Activated T-cell treated with anti-CD3 and anti-CD28 coated beads, Interleukin-2, amount 50 U/mL, for 24 hours (primary cell): ENCODE measurements around the gene CTIF.

ENCODE experiments used
- DNase-seq: peaks from one replicate; pipeline ENCODE4 v3.0.0-alpha.2; 2020
- H3K27ac Mint-ChIP-seq: 2 replicates; pipeline ENCODE4 v1.8.0; 2020; ENCODE audit warnings: mild to moderate bottlenecking, mixed read lengths
- H3K27me3 Mint-ChIP-seq: 2 replicates; pipeline ENCODE4 v1.8.0; 2020; ENCODE audit warnings: mixed read lengths
- H3K36me3 Mint-ChIP-seq: 2 replicates; pipeline ENCODE4 v1.8.0; 2020; ENCODE audit warnings: low read depth, mixed read lengths
- H3K4me1 Mint-ChIP-seq: 2 replicates; pipeline ENCODE4 v1.8.0; 2020; ENCODE audit warnings: low read depth, mixed read lengths
- H3K4me3 Mint-ChIP-seq: 2 replicates; pipeline ENCODE4 v1.8.0; 2020; ENCODE audit warnings: mild to moderate bottlenecking, moderate library complexity, mixed read lengths
- H3K9me3 Mint-ChIP-seq: 2 replicates; pipeline ENCODE4 v1.8.0; 2020; ENCODE audit warnings: mixed read lengths

The CTIF gene

DNA sequence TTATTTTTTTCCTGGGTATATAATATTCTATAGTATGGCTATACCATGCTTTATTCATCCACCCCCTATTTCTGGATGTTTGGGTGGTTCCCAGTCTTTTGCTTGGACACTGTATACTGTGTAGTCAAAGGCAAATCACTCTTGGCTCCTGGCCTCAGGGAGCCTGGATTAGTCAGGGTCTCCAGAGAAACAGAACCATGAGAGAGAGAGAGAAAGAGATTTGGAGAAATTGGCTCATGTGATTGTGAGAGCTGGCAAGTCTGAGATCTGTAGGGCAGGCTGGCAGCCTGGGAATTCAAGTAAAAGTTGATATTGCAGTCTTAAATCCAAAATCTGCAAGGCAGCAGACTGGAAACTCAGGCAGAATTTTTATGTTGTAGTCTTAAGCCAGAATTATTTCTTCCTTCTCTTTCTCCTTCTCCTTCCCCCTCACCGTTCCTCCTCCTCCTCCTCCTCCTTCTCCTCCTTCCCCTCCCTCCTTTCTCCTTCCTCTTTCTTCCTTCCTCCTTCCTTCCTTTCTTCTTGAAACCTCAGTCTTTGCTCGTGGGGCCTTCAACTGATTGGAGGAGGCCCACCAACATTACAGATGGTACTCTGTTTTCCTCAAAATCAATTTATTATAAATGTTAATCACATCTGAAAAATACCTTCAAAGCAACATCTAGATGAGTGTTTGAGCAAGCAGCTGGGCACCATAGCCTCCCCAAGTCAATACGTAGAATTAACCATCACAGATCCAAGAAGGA lies 33.0 kb downstream of the CTIF start:
- DNase-seq: no peak
- Mint-ChIP-seq H3K36me3 (no peaks in the 10 kb centered on the region), H3K27ac (no peak overlapping the region), H3K4me1 (no peaks in the 10 kb centered on the region), H3K9me3 (peaks cover 3% of the 10 kb centered on the region), H3K27me3 (peaks cover 8% of the 10 kb centered on the region), H3K4me3 (no peak overlapping the region)

DNA sequence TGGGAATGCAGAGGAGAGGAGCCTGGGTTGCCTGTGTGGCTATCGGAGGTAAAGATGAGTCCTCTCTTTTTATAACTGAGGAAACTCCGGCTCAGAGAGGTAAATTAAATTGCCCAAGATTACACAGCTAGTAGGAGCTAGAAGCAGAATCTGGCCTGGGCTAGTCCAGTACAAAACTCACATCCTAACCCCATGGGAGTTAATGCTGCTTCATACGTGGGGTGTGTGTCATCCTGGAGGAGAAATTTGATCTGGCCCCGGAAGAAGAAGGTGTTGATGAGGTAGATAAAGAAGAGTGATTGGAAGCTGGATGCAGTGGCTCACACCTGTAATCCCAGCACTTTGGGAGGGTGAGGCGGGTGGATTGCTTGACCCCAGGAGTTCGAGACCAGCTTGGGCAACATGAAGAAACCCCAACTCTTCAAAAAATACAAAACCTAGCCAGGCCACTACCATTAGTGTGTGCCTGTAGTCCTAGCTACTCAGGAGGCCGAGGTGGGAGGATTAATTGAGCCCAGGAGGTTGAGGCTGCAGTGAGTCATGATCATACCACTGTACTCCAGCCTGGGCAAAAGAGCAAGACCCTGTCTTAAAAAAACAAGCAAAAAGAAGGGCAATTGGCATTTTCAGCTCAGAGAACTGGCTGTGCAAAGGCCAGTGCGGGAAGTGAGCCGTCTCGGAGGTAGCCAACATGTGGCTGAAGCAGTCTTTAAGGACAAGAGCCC lies 33.7 kb downstream of the CTIF start:
- Mint-ChIP-seq H3K27ac (no peak overlapping the region), H3K36me3 (no peaks in the 10 kb centered on the region), H3K4me1 (no peaks in the 10 kb centered on the region), H3K27me3 (peaks cover 7% of the 10 kb centered on the region), H3K4me3 (no peak overlapping the region), H3K9me3 (peaks cover 5% of the 10 kb centered on the region)
- no peak for DNase-seq

DNA sequence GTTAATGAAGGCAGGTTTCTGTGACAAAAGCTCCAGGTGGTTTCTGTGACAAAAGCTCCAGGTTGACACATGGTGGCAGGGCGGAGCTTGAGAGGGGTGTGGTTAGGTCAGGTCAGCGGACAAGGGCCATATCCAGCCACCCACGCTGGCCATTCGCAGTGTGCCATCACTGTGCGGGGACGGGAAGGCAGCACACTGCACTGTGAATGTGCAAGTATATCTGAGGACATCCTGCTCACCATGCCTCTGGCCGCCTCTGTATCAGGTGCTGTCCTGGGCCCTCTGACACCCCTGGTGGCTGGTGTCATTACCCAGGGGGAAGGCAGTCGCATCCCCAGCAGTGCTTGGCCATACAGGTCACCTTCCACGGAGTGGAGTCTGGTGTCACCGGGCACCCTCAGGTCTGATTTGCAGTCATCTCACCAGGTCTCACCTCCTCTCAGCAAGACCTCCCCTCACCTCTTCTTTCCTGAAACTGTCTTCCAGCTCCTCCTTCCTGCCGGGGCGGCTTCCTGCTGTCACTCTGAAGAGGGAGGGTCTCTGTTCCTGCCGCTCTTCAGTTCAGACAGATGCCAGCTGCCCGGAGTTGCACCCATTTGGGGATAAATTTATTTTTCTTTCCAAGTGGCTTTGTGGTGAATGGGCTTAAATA lies 34.9 kb downstream of the CTIF start:
- H3K4me1 Mint-ChIP-seq: peaks cover 6% of the 10 kb centered on the region

DNA sequence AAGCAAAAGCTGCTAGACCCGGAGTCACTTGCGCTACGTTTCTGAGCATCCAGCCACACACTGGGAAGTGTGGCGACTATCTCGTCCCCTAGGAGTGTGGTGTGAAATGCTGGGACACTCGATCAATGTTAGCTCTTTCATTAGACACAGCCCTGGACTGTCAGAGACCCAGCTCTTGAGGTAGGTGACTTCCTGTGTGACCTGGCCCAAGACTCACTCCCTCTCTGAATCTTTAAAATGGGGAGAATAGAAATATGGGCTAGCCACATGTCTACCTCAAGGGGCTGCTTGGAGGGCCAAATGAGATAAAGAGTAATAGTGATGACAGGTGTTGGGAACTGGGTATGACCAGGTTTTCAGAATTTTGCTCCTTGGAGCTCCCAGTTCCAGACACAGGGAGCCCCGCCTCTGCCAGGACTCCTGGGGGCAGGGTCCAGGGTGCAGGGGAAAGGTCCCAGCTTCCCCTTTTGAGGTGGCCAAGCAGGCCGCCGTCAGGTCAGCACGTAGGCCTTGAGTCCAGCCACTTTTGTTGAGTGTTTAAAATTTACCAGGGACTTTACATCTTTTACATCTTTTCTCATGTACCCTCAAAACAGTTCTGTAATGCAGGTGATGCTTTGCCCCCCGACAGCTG lies 36.0 kb downstream of the CTIF start:
- Mint-ChIP-seq H3K27me3 (peaks cover 5% of the 10 kb centered on the region), H3K27ac (no peak overlapping the region), H3K36me3 (no peaks in the 10 kb centered on the region), H3K4me3 (no peak overlapping the region), H3K4me1 (peaks cover 8% of the 10 kb centered on the region), H3K9me3 (peaks cover 12% of the 10 kb centered on the region)
- DNase-seq: no peak

More for the DNA sequence above, 34.9 kb downstream of the CTIF start:
- DNase-seq: no peak
- no peaks in the 10 kb centered on the region for H3K36me3 Mint-ChIP-seq
- H3K27me3 Mint-ChIP-seq: peaks cover 5% of the 10 kb centered on the region
- H3K4me3 Mint-ChIP-seq: no peak overlapping the region
- no peak overlapping the region for H3K27ac Mint-ChIP-seq
- H3K9me3 Mint-ChIP-seq: peaks cover 12% of the 10 kb centered on the region

DNA sequence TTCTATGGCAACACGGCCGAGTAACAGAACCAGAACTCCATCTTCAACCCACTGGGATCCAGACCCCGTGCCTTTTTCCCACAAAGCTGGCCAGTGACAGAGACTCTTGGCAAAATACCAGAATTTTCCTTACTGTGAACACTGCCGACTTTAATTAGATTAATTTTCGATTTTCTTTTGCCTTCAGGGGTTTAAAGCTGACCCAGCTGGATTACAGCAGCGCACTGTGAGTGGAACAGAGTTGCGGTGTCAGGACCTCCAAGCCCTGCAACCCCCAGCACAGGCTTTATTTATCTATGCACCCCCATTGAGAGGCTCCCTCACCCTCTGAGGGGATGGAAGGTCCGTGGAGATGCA lies 36.4 kb downstream of the CTIF start:
- DNase-seq: no peak
- H3K36me3 Mint-ChIP-seq: no peaks in the 10 kb centered on the region
- peaks cover 8% of the 10 kb centered on the region for H3K4me1 Mint-ChIP-seq
- no peak overlapping the region for H3K27ac Mint-ChIP-seq
- H3K4me3 Mint-ChIP-seq: no peak overlapping the region
- peaks cover 12% of the 10 kb centered on the region for H3K9me3 Mint-ChIP-seq
- peaks cover 6% of the 10 kb centered on the region for H3K27me3 Mint-ChIP-seq

DNA sequence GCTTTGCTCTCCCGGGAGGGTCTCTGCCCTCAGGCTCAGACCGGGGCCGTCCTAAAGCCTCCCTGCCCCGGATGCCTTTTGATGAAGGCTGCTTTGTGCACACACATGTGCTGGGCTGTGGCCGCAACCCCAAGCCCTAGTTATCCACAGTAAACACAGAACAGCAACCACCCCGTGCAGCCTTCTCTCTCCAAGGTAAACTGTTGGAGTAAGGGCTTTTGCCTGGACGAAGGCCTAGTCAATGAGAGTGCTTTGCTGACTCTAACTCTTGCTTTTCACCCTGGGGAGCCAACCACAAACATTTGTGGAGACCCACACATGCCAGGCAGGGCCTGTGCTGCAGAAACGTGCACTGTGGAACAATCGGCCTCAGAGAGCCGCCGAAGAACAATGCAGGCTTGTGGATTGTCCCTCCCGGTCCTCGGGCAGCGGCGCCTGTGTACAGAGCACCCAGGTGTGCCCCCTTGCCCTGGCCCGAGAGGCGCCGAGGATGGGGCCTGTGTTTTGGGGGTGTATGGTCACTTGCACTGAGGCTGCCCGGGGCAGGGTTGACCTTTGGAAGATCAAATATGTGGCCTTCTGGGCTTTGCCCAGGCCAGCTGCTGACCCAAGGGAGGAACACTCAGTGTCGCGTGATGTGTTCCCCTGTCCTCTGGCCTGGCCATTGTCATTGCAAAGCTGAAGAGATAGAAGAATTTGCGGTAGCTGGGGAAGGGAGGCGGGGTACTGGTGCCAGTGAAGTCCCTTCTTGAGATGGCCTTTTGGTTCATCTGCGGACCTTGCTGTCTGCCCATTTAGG lies 37.0 kb downstream of the CTIF start:
- H3K4me1 Mint-ChIP-seq: peaks cover 8% of the 10 kb centered on the region
- H3K4me3 Mint-ChIP-seq: no peak overlapping the region
- H3K36me3 Mint-ChIP-seq: no peaks in the 10 kb centered on the region
- peaks cover 2% of the 10 kb centered on the region for H3K27me3 Mint-ChIP-seq
- H3K9me3 Mint-ChIP-seq: peaks cover 12% of the 10 kb centered on the region
- no peak overlapping the region for H3K27ac Mint-ChIP-seq
- DNase-seq: no peak

DNA sequence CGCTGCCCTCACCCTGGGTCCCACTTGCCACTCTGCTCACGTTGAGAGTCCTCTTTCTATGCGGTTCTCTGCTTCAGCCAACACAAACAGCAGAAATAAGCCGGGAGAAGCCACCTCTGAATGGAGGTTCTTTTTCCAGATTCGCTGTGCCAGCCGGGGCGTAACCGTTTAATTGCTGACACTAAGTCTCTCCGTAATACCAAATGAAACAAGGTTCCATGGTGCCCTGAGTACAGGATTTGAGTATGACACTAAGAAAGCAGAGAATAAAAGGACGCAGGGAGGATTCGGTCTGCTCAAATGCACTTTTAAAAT lies 37.6 kb downstream of the CTIF start:
- no peaks in the 10 kb centered on the region for H3K36me3 Mint-ChIP-seq
- peaks cover 8% of the 10 kb centered on the region for H3K4me1 Mint-ChIP-seq
- H3K9me3 Mint-ChIP-seq: peaks cover 12% of the 10 kb centered on the region
- no peak for DNase-seq
- no peak overlapping the region for H3K27ac Mint-ChIP-seq
- H3K27me3 Mint-ChIP-seq: peaks cover 2% of the 10 kb centered on the region
- H3K4me3 Mint-ChIP-seq: no peak overlapping the region

DNA sequence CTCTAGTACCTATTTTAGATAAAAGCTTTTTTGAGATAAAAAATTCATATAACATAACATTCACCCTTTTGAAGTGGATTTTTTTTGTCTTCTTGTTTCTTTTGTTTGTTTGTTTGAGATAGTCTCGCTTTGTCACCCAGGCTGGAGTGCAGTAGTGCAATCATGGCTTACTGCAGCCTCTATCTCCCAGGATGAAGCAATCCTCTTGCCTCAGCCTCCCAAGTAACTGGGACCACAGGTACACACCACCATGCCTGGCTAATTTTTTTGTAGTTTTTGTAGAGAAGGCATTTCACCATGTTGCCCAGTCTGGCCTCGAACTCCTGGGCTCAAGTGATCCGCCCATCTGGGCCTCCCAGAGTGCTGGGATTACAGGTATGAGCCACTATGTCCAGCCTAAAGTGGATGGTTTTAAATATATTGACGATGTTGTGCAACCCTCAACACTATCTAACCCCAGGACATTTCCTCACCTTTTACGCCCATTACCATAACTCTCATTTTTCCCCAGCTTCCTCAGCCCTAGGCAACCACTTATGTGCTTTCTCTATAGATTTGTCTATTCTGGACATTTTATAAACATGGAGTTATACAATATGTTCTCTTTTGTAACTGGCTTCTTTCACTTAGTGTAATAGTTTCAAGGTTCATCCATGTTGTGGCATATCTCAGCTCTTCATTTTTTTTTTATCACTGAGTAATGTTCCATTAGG lies 38.8 kb downstream of the CTIF start:
- DNase-seq: no peak
- Mint-ChIP-seq H3K4me3 (no peak overlapping the region), H3K36me3 (no peaks in the 10 kb centered on the region), H3K27me3 (peaks cover 2% of the 10 kb centered on the region), H3K27ac (no peak overlapping the region), H3K4me1 (peaks cover 8% of the 10 kb centered on the region), H3K9me3 (peaks cover 12% of the 10 kb centered on the region)

DNA sequence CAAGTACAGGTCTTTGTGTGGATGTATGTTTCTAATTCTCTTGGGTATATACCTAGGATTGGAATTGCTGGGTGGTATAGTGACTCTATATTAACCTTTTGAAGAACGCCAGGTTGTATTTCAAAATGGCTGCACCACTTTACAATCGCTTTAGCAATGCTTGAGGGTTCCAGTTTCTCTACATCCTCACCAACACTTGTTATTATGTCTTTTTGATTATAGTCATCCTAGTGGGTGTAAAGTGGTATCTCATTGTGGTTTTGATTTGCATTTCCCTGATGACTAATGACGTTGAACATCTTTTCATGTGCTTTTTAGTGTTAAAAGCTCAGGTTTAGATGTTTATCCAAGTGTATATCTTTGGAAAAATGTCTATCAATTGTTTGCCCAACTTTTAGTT lies 39.5 kb downstream of the CTIF start:
- peaks cover 2% of the 10 kb centered on the region for H3K27me3 Mint-ChIP-seq
- no peaks in the 10 kb centered on the region for H3K36me3 Mint-ChIP-seq
- H3K27ac Mint-ChIP-seq: no peak overlapping the region
- DNase-seq: no peak
- H3K4me3 Mint-ChIP-seq: no peak overlapping the region
- H3K9me3 Mint-ChIP-seq: peaks cover 12% of the 10 kb centered on the region
- peaks cover 8% of the 10 kb centered on the region for H3K4me1 Mint-ChIP-seq

DNA sequence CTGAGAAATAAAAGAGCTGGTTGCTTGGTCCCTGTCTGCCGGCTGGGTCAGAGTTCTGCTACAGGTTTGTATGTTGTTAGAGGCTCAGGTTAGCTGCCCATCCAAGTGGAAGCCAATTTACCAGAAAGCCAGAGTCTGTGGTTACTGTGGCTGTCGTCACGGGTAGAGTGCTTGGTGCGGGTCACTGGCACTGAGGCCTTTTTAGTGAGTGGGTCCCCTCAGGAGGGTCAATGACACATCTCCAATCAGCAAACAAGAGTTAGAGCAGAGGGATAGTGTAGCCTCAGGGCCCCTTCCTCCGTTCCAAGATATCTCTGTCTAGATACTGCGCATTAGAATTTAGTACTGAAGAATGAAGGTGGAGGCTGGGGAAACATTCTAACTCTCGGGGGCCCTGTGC lies 41.2 kb downstream of the CTIF start:
- Mint-ChIP-seq H3K9me3 (peaks cover 12% of the 10 kb centered on the region), H3K27me3 (peaks cover 2% of the 10 kb centered on the region), H3K36me3 (no peaks in the 10 kb centered on the region), H3K27ac (no peak overlapping the region), H3K4me1 (peaks cover 8% of the 10 kb centered on the region), H3K4me3 (no peak overlapping the region)
- DNase-seq: no peak

DNA sequence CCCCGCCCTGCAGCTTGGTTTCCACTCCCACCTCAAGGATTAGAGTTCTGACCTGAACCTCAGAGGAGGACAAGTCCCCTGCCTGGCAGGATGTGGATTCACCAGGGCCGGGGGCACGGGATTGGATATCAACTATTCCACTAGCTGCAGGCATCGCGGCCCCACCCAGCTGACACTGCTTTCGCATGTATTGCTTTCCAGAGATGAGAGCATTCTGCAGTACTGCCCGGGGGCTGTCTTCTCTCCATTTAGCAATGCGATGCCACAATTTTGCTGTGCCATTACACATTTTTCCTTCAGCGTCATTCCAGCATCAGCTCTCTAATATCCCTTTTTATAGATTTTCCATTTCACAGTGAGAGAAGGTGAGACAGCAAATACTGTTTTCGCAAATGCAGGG lies 42.0 kb downstream of the CTIF start:
- Mint-ChIP-seq H3K4me3 (no peak overlapping the region), H3K27me3 (peaks cover 2% of the 10 kb centered on the region), H3K4me1 (peaks cover 8% of the 10 kb centered on the region), H3K27ac (no peak overlapping the region), H3K9me3 (peaks cover 12% of the 10 kb centered on the region), H3K36me3 (no peaks in the 10 kb centered on the region)
- no peak for DNase-seq

DNA sequence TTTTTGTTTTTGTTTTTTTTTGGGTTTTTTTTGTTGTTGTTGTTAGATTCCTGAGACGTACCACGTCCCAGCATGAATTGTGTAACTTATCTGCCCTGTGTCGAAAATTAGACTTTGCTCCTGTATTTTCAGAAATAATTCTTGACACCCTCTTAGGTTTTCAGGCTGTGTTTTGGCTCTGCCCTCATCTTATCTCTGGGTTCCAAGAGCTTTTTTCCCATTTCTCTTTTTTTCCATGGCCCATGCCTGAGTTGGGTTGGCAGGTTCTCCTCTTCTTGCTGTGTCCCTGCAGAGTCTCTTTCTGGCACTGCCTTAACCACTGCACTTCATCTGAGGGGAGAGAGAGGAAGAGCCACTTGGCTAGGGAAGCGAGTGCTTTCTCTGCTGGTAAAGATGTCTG lies 42.4 kb downstream of the CTIF start:
- Mint-ChIP-seq H3K36me3 (no peaks in the 10 kb centered on the region), H3K27me3 (peaks cover 2% of the 10 kb centered on the region), H3K4me3 (no peak overlapping the region), H3K9me3 (peaks cover 12% of the 10 kb centered on the region), H3K4me1 (peaks cover 8% of the 10 kb centered on the region), H3K27ac (no peak overlapping the region)
- DNase-seq: no peak

DNA sequence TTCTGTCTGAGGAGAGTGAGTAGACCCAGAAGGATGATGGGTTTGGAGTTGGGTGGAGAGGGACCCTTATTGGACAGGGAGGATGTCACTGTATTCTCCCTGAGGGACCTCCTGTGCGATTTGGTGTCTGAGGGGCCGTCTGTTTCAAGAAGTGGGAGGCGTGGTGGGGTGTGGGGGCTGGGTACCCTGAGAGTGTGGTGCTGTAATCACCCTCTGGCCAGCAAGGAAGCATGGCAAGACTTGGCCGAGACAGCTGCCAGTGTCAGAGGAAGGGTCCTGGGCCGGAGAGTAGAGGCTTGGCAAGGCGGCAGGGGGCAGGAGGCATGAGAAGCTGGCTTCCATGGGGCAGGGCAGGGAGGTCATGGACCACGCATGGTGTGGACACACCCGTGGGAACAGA lies 43.1 kb downstream of the CTIF start:
- Mint-ChIP-seq H3K27me3 (peaks cover 2% of the 10 kb centered on the region), H3K9me3 (peaks cover 8% of the 10 kb centered on the region), H3K4me3 (no peak overlapping the region), H3K36me3 (no peaks in the 10 kb centered on the region), H3K4me1 (peaks cover 8% of the 10 kb centered on the region), H3K27ac (no peak overlapping the region)
- no peak for DNase-seq

DNA sequence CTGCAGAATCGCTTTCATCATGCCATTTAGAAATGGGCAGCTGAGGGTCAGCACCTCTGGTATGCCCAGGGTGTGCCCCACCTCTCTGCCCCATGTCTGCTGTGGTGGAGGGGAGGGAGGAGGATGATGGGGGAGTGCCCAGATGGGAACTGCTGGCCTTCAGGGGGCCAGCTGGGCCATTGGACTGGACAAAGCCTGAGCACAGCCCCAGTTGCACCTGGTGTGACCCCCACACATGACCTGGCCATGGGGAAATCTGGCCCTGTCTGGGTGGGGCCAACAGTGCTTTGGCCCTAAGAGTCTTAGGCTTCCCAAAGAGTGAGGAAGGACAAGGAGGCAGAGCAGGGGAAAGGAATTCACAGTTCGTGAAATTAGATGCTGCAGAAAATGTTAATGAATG lies 44.1 kb downstream of the CTIF start:
- H3K4me1 Mint-ChIP-seq: peaks cover 8% of the 10 kb centered on the region
- peaks cover 2% of the 10 kb centered on the region for H3K27me3 Mint-ChIP-seq
- peaks cover 3% of the 10 kb centered on the region for H3K9me3 Mint-ChIP-seq

More for the DNA sequence above, 44.1 kb downstream of the CTIF start:
- DNase-seq: no peak
- H3K36me3 Mint-ChIP-seq: no peaks in the 10 kb centered on the region
- no peak overlapping the region for H3K27ac Mint-ChIP-seq
- no peak overlapping the region for H3K4me3 Mint-ChIP-seq
